Pancreas (tissue), 10 donors: ENCODE data around the gene GABRR1. TPM values are rescaled to one million over a fixed set of nuclear protein-coding genes. Genes with fewer than 3 reads are reported as not detected.

ENCODE experiments used
- ATAC-seq, 4 donors: fragments of 200-7000 bp; cut with Tn5 transposase; one replicate each; pipeline versions ENCODE4 v1.8.0 to v1.9.1; 2020; ENCODE audit warnings: mild to moderate bottlenecking in 4 of 4, moderate library complexity in 4 of 4
- DNase-seq, 6 donors: peaks; one replicate each; pipeline ENCODE4 v3.0.0-alpha.2; 2020
- FAIRE-seq: peaks from 2 replicates; lab custom pipeline; 2012; peaks lifted over from hg19 to GRCh38; lab: Jason Lieb, UNC
- H3K27ac ChIP-seq, 4 donors: fragments of 200-600 bp; sonication (generic); 1 replicate in 3 of 4; 2 replicates in 1 of 4; pipeline versions ENCODE4 v1.5.0 to v1.8.0; 2020
- H3K27me3 ChIP-seq, 4 donors: fragments of 200-600 bp; one replicate each; pipeline ENCODE4 v1.8.0; 2021
- H3K36me3 ChIP-seq, 3 donors: fragments of 200-600 bp; sonication (generic) in 1 of 3; one replicate each; pipeline versions ENCODE4 v1.5.0 to v1.8.0; 2020 to 2021
- H3K4me1 ChIP-seq, 3 donors: fragments of 200-600 bp; one replicate each; pipeline ENCODE4 v1.8.0; 2021
- H3K4me3 ChIP-seq, 4 donors: fragments of 200-600 bp; sonication (generic) in 2 of 4; one replicate each; pipeline versions ENCODE4 v1.5.0 to v1.8.0; 2020 to 2021
- H3K9me3 ChIP-seq, 4 donors: fragments of 200-600 bp; one replicate each; pipeline ENCODE4 v1.8.0; 2021
- CTCF ChIP-seq, 4 donors: fragments of 200-600 bp; sonication (generic) in 3 of 4; IDR thresholded peaks; one replicate each; pipeline versions ENCODE4 v1.5.0 to v1.8.0; 2021; ENCODE audit warnings: antibody characterized with exemption in 4 of 4
- WGBS, 2 donors: extraction: QIAGEN DNeasy Blood & Tissue Kit; methylation state at CpG; one replicate each; pipeline ENCODE4 v1.1.7; 2013; 5-methylcytosine and 5-hydroxymethylcytosine counted together
- intact Hi-C, 3 donors: fragments of 100-400 bp; cut with DNase I; formaldehyde crosslinking; loops; one replicate each; pipeline versions ENCODE4 v1.11.1 to v1.14.2; 2022
- polyA plus RNA-seq, 2 donors: library from polyadenylated mRNA; stranded (reverse); fragments of 200-250 nt; gene quantifications; one replicate each; pipeline ENCODE4 v1.2.3, GENCODE V29; 2013
- total RNA-seq, 6 donors: library from RNA; stranded (reverse); fragmentation: NEBNext Ultra II Directional in 4 of 6; extraction: Animal tissue kit (Norgen Biotek cat#: 25700) in 4 of 6; gene quantifications; one replicate each; pipeline versions ENCODE4 v1.2.1 to v1.2.4, GENCODE V29; 2021 to 2023
- donor health status: healthy with polysubstance abuse.
- donor health status: DM: no; HTN: no; CAD: no; lungs with moderate emphysema.
- donor health status: DM: no; HTN: no; CAD: no.
- donor health status: control.
- donor health status: control.
- donor health status: Bipolar disorder and iron deficiency.
- donor health status: DM: yes; HTN: yes; CAD: no.
- donor health status: DM: no; HTN: no; CAD: no.
- donor health status: DM: no; HTN: no; CAD: no.
- donor health status: DM: yes; HTN: yes; CAD: no.

The GABRR1 gene
- total and polyA plus RNA-seq, 8 donors = 0.02 TPM; not detected in 7

- 90% methylated on average over 10 of the region's 10 CpGs for WGBS, 2 donors
- no peaks in the 10 kb centered on the region for H3K9me3 ChIP-seq
- DNase-seq (no peak), ATAC-seq (no peak), FAIRE-seq (no peak)
- H3K27ac ChIP-seq = no peak overlapping the region
- intact Hi-C loops = no loop called here
- H3K4me3 ChIP-seq = no peak overlapping the region
- H3K4me1 ChIP-seq = no peaks in the 10 kb centered on the region
- H3K36me3 ChIP-seq = no peaks in the 10 kb centered on the region
- TF ChIP-seq CTCF (IDR thresholded peaks at IDR 0.05) = no peak
- no peaks in the 10 kb centered on the region for H3K27me3 ChIP-seq
These were observed 34.8 kb upstream of the GABRR1 start for GRCh38 chr6:89251976-89252375.

DNA sequence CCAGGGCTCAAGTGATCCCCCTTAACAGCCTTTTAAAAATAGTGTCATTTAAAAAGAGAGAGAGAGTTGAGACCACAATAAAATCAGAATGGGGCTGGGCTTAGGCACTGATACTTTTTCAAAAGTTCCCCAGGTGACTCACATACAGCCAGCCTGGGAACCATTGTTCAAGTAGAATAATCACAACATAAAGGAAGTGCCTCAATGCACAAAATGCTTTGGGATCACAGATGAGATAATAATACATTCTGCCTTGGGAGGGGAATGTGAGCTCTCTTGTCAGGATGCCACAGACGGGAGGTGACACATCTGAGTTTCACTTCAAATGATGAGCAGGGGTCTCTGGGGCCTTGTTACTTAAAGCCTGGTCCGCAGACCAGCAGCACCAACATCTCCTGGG is 34.0 kb upstream of the GABRR1 start:
- Histone ChIP-seq H3K27ac (no peak overlapping the region), H3K4me1 (no peaks in the 10 kb centered on the region), H3K4me3 (no peak overlapping the region), H3K36me3 (no peaks in the 10 kb centered on the region), H3K9me3 (no peaks in the 10 kb centered on the region), H3K27me3 (no peaks in the 10 kb centered on the region)
- WGBS, 2 donors = 85 to 87% methylated on average over 2 of the region's 2 CpGs
- intact Hi-C loops = no loop called here
- ATAC-seq (no peak), FAIRE-seq (no peak), DNase-seq (no peak)
- no peak for TF ChIP-seq CTCF (IDR thresholded peaks at IDR 0.05)

GRCh38 chr6:89250239-89250638 is 33.1 kb upstream of the GABRR1 start:
- no peak for FAIRE-seq
- intact Hi-C loops = no loop called here
- TF ChIP-seq CTCF (IDR thresholded peaks at IDR 0.05) = no peak

DNA sequence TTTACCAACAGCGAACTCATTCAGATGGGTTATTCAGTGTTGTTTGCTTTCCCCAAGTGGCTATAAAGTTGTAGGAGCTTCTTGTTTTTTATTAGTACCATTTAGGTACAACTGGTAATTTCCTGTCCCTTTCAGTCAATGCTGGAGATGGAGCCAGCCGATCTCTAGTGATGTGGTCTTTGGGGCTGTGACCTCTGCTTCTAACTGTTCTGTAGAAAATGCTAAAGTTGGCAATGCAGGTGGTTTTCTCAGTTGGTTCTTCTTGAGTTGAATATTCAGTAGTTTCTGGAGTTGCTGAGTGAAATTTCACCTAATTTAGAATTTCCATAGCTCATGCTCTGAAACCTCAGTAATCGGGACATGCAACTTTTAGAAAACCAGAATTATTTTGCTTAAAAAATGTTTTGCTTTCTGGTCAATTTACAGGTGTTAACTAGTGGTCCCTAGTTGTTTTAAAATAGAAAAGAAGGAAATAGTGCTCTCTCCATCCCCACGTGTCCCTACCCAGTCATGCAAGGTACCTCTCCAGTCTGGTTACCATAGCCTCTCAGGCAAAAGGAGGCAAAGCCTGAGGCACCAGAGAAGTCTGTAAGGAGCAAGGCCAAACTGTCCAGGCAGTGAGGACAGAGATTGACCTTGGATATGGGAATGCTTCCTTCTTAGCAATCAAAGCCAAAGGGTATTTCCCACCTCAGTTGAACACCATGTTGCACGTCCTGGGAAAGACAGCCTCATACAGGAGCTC is 27.3 kb upstream of the GABRR1 start:
- TF ChIP-seq CTCF (IDR thresholded peaks at IDR 0.05) = no peak
- H3K9me3 ChIP-seq = no peaks in the 10 kb centered on the region
- WGBS, 2 donors = 67 to 79% methylated on average over 5 of the region's 5 CpGs
- H3K36me3 ChIP-seq = no peaks in the 10 kb centered on the region
- H3K27ac ChIP-seq = no peak overlapping the region
- FAIRE-seq (no peak), ATAC-seq (no peak), DNase-seq (no peak)
- H3K4me1 ChIP-seq = no peaks in the 10 kb centered on the region
- no peaks in the 10 kb centered on the region for H3K27me3 ChIP-seq
- H3K4me3 ChIP-seq = no peak overlapping the region
- intact Hi-C loops = loop anchor here in 2 of 3 donors (5.0 to 10.0 kb wide), 2 partner anchors 130 to 257 kb away; partner anchors contain the start of gene SRSF12 (in 1 of the 2)

More at GRCh38 chr6:89250239-89250638, 33.1 kb upstream of the GABRR1 start:
- Histone ChIP-seq H3K36me3 (no peaks in the 10 kb centered on the region), H3K9me3 (no peaks in the 10 kb centered on the region), H3K27ac (no peak overlapping the region), H3K27me3 (no peaks in the 10 kb centered on the region), H3K4me3 (no peak overlapping the region), H3K4me1 (no peaks in the 10 kb centered on the region)
- 68 to 82% methylated on average over 7 of the region's 7 CpGs for WGBS, 2 donors
- ATAC-seq (no peak), DNase-seq (no peak)

DNA sequence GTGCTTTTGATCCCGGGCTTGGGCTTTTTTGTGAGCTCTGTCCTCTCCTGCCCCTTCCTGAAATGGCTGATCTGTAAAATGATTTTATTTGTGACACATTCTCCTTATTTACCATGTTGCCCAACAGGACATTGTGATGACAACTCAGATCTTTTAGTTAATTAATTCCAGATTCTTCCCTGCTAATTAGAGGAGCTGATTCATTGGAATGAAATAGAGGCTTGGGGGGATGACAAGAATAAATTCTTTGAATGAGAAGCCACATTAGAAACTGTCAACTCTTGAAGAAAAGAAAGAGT is 26.1 kb upstream of the GABRR1 start:
- Histone ChIP-seq H3K36me3 (no peaks in the 10 kb centered on the region), H3K27me3 (no peaks in the 10 kb centered on the region), H3K27ac (no peak overlapping the region), H3K4me1 (no peaks in the 10 kb centered on the region), H3K4me3 (no peak overlapping the region), H3K9me3 (no peaks in the 10 kb centered on the region)
- ATAC-seq (no peak), DNase-seq (no peak), FAIRE-seq (no peak)
- TF ChIP-seq CTCF (IDR thresholded peaks at IDR 0.05) = no peak
- WGBS, 2 donors = 52 to 67% methylated on average over 1 of the region's 1 CpG
- intact Hi-C loops = loop anchor here in 2 of 3 donors (5.0 to 10.0 kb wide), 2 partner anchors 128 to 256 kb away; partner anchors contain the start of gene SRSF12 (in 1 of the 2)
